ENCODE results near the gene ADGRV1.

DNA sequence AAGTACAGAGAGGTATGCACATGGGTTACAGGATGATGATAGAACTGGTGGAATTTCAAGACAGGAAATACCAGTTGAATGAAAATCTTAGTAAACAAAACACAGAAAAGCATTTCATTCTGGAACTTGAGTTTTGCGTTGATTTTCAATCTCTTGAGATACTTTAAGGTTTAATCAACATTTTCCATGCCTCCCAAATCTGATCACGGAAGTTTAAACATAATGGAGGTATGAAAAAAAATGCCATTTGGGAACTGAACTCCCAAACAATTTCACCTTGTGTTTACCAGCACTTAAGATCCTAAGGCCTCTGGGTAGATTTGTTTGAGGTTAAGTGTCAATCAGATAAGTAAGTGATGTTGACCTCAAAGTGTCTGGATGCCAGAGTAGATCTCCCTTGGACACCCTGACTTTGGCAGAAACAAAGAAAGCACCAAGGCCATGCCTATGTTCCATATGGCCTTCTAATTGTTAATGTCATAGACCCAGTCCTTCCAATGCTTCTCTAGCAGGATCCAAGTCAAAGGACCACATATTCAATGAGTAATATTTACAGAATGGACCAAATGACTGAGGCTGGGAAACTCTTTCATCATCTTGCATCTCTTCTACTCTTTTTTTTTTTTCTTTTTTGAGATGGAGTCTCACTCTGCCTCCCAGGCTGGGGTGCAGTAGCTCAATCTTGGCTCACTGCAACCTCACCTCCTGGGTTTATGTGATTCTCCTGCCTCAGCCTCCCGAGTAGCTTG is 607.6 kb downstream of the ADGRV1 start:
- no peak for TF ChIP-seq TAF1 (IDR thresholded peaks at IDR 0.05; ENCODE audit: borderline replicate concordance, low read depth, low read length)
- TF ChIP-seq POLR2A (IDR thresholded peaks at IDR 0.05; ENCODE audit: low read depth, low read length): no peak
- TF ChIP-seq POLR2AphosphoS5 (IDR thresholded peaks at IDR 0.05; ENCODE audit: low read depth, low read length): no peak
